ENCODE measurements around the gene TBC1D10B. TPM values are rescaled to one million over a fixed set of nuclear protein-coding genes. Genes with fewer than 3 reads are reported as not detected.
A peak's percentile ranks its signal among the peaks of the same experiment; 100 is the strongest.
"Not testable (repeated sequence)": the region's sequence is repeated elsewhere in the genome, so short reads cannot be mapped to it uniquely, and the experiment has no call there.

Gene TBC1D10B
- total and polyA plus RNA-seq, 5 experiments from 2014 or later: 6.6 to 36.9 (median 10.5) TPM

- peak overlapping the region in 1 of 10 donors; percentile 7 for H3K27ac Mint-ChIP-seq
- not testable (repeated sequence) for DNase-seq, ATAC-seq, H3K4me3 Mint-ChIP-seq, H3K36me3 Mint-ChIP-seq, H3K9me3 Mint-ChIP-seq, H3K27me3 Mint-ChIP-seq
- peaks cover 8 to 36% (median 28%) of the 10 kb centered on the region in 4 donors for H3K4me1 Mint-ChIP-seq
- POLR2A ChIA-PET: interaction anchor here (0.6 kb wide), 1 partner anchor 54 kb away, joined by 3 read pairs; no protein-coding TSS in a partner anchor
Measured at GRCh38 chr16:30338715-30339114, 31.6 kb downstream of the TBC1D10B start.

- not testable (repeated sequence) for H3K27me3 Mint-ChIP-seq, ATAC-seq, H3K9me3 Mint-ChIP-seq, H3K27ac Mint-ChIP-seq, DNase-seq, H3K36me3 Mint-ChIP-seq
- POLR2A ChIA-PET: interaction anchor here (1.0 kb wide), 1 partner anchor 9 kb away, joined by 3 read pairs; no protein-coding TSS in a partner anchor
- Mint-ChIP-seq H3K4me1 (peaks cover 8 to 36% (median 30%) of the 10 kb centered on the region in 4 donors), H3K4me3 (peak overlapping the region in 3 of 10 donors; percentile 6 to 65 (median 47))
Measured at GRCh38 chr16:30337964-30338357, 32.3 kb downstream of the TBC1D10B start.

- H3K9me3 Mint-ChIP-seq: no peaks in the 10 kb centered on the region
- H3K4me1 Mint-ChIP-seq: peaks cover 7 to 46% (median 31%) of the 10 kb centered on the region in 4 donors
- peak in 3 of 10 donors; percentile 23 to 72 (median 45) for DNase-seq
- peak overlapping the region in 9 of 10 donors; percentile 66 to 95 (median 90) for H3K27ac Mint-ChIP-seq
- H3K4me3 Mint-ChIP-seq: peak overlapping the region; percentile 83 to 94 (median 86)
- peak in 1 of 2 donors; percentile 22 for ATAC-seq
- H3K36me3 Mint-ChIP-seq: peaks cover 0 to 2% (median 0%) of the 10 kb centered on the region in 3 donors
- POLR2A ChIA-PET: interaction anchor here (0.5 to 2.1 kb wide), 16 partner anchors 11 to 582 kb away, joined by 3 to 21 read pairs (median 4); partner anchors contain the start of genes CD2BP2, CORO1A, DCTPP1 and SEPTIN1
- no peaks in the 10 kb centered on the region for H3K27me3 Mint-ChIP-seq
Measured at GRCh38 chr16:30335598-30336474, 34.5 kb downstream of the TBC1D10B start.

- H3K27ac Mint-ChIP-seq: peak overlapping the region in 9 of 10 donors; percentile 66 to 95 (median 90)
- not testable (repeated sequence) for H3K9me3 Mint-ChIP-seq, H3K27me3 Mint-ChIP-seq, H3K36me3 Mint-ChIP-seq
- peak; percentile 73 to 97 (median 82) for DNase-seq
- peak overlapping the region; percentile 83 to 94 (median 86) for H3K4me3 Mint-ChIP-seq
- ATAC-seq: peak; percentile 74 to 77
- POLR2A ChIA-PET: interaction anchor here (0.6 to 2.1 kb wide), 16 partner anchors 12 to 269 kb away, joined by 3 to 21 read pairs (median 4); partner anchors contain the start of genes CD2BP2, CORO1A, DCTPP1 and SEPTIN1
- H3K4me1 Mint-ChIP-seq: peaks cover 4 to 47% (median 28%) of the 10 kb centered on the region in 4 donors
Measured at GRCh38 chr16:30335028-30335597, 35.2 kb downstream of the TBC1D10B start.

- H3K4me1 Mint-ChIP-seq: peaks cover 4 to 44% (median 25%) of the 10 kb centered on the region in 4 donors
- ATAC-seq (peak; percentile 88 to 90), DNase-seq (peak; percentile 76 to 90 (median 83))
- H3K4me3 Mint-ChIP-seq: peak overlapping the region; percentile 87 to 98 (median 94)
- not testable (repeated sequence) for H3K9me3 Mint-ChIP-seq, H3K36me3 Mint-ChIP-seq, H3K27me3 Mint-ChIP-seq
- H3K27ac Mint-ChIP-seq: peak overlapping the region in 9 of 10 donors; percentile 66 to 96 (median 90)
- POLR2A ChIA-PET: interaction anchor here (0.6 to 2.1 kb wide), 8 partner anchors 20 to 184 kb away, joined by 3 to 21 read pairs (median 6); partner anchors contain the start of genes CD2BP2 and ZNF771
Measured at GRCh38 chr16:30334473-30334989, 35.8 kb downstream of the TBC1D10B start.

- POLR2A ChIA-PET, H3K4me3 Mint-ChIP-seq, H3K27me3 Mint-ChIP-seq, DNase-seq, ATAC-seq, H3K9me3 Mint-ChIP-seq: not testable (repeated sequence)
- Mint-ChIP-seq H3K36me3 (peaks cover 0 to 12% (median 0%) of the 10 kb centered on the region in 3 donors), H3K27ac (peak overlapping the region in 4 of 10 donors; percentile 40 to 83 (median 64)), H3K4me1 (peaks cover 6 to 39% (median 27%) of the 10 kb centered on the region in 4 donors)
Measured at GRCh38 chr16:30324220-30324619, 46.1 kb downstream of the TBC1D10B start.

GRCh38 chr16:30318647-30319046, 51.6 kb downstream of the TBC1D10B start:
- not testable (repeated sequence) for H3K27me3 Mint-ChIP-seq, DNase-seq, H3K4me3 Mint-ChIP-seq, H3K9me3 Mint-ChIP-seq
- Mint-ChIP-seq H3K4me1 (peaks cover 8 to 32% (median 19%) of the 10 kb centered on the region in 4 donors), H3K27ac (peak overlapping the region in 1 of 10 donors; percentile 41), H3K36me3 (peaks cover 0 to 14% (median 0%) of the 10 kb centered on the region in 3 donors)
- peak; percentile 53 to 65 for ATAC-seq
- POLR2A ChIA-PET: interaction anchor here (0.6 kb wide), 1 partner anchor 408 kb away, joined by 4 read pairs; no protein-coding TSS in a partner anchor

GRCh38 chr16:30310937-30311336, 59.4 kb downstream of the TBC1D10B start:
- H3K4me3 Mint-ChIP-seq, DNase-seq, H3K27me3 Mint-ChIP-seq, H3K27ac Mint-ChIP-seq, POLR2A ChIA-PET, H3K9me3 Mint-ChIP-seq, ATAC-seq, H3K36me3 Mint-ChIP-seq: not testable (repeated sequence)
- peaks cover 20 to 31% (median 28%) of the 10 kb centered on the region in 4 donors for H3K4me1 Mint-ChIP-seq

- DNase-seq, H3K36me3 Mint-ChIP-seq, ATAC-seq, POLR2A ChIA-PET, H3K27me3 Mint-ChIP-seq, H3K9me3 Mint-ChIP-seq: not testable (repeated sequence)
- peak overlapping the region in 1 of 10 donors; percentile 3 for H3K4me3 Mint-ChIP-seq
- peaks cover 13 to 24% (median 22%) of the 10 kb centered on the region in 4 donors for H3K4me1 Mint-ChIP-seq
- peak overlapping the region in 4 of 10 donors; percentile 31 to 75 (median 50) for H3K27ac Mint-ChIP-seq
Measured at GRCh38 chr16:30309255-30309654, 61.0 kb downstream of the TBC1D10B start.

Other genes with a start within 250 kb of the TBC1D10B start
- gene MAPK3, start 247.3 kb downstream of the TBC1D10B start, total RNA-seq: 10 to 100 TPM; 61.8 to 64.7 TPM
- gene MAPK3, start 247.3 kb downstream of the TBC1D10B start, polyA plus RNA-seq: 1 to 10 TPM; 6.7 to 7.8 (median 7.8) TPM
- gene CORO1A, start 186.9 kb downstream of the TBC1D10B start, total RNA-seq: 100 to 1,000 TPM; 881 to 897 TPM
- 1,000 to 10,000 TPM; 1,262 to 1,424 (median 1,364) TPM for gene CORO1A, start 186.9 kb downstream of the TBC1D10B start, polyA plus RNA-seq
- 10 to 100 TPM; 66.6 to 73.1 TPM for gene BOLA2B, start 176.8 kb downstream of the TBC1D10B start, total RNA-seq
- 100 to 1,000 TPM; 225 to 251 (median 237) TPM for gene BOLA2B, start 176.8 kb downstream of the TBC1D10B start, polyA plus RNA-seq
- 10 to 100 TPM; 32.5 to 47.1 TPM for gene SLX1A, start 176.6 kb downstream of the TBC1D10B start, total RNA-seq
- gene SLX1A, start 176.6 kb downstream of the TBC1D10B start, polyA plus RNA-seq: 10 to 100 TPM; 35.6 to 60.2 (median 44.2) TPM
- 10 to 100 TPM; 26.9 to 29.4 TPM for gene SULT1A3, start 171.2 kb downstream of the TBC1D10B start, total RNA-seq
- gene SULT1A3, start 171.2 kb downstream of the TBC1D10B start, polyA plus RNA-seq: 1 to 10 TPM in 1 of 3 donors, under 1 TPM in 1, not detected in 1; 0.47 to 1.3 TPM
- gene NPIPB13, start 122.0 kb downstream of the TBC1D10B start, total RNA-seq: 10 to 100 TPM; 30.8 to 40.8 TPM
- under 1 TPM; 0.22 to 0.59 (median 0.40) TPM for gene NPIPB13, start 122.0 kb downstream of the TBC1D10B start, polyA plus RNA-seq
- gene CD2BP2, start 15.2 kb downstream of the TBC1D10B start, total RNA-seq: 10 to 100 TPM; 62.9 to 66.8 TPM
- gene CD2BP2, start 15.2 kb downstream of the TBC1D10B start, polyA plus RNA-seq: 10 to 100 TPM; 20.6 to 21.9 (median 21.7) TPM
- 1 to 10 TPM in 1 of 2 experiments, not detected in 1; 1.9 TPM for gene MYL11, start 4.3 kb upstream of the TBC1D10B start, total RNA-seq
- 1 to 10 TPM in 2 of 3 donors, not detected in 1; 1.1 to 4.2 TPM for gene MYL11, start 4.3 kb upstream of the TBC1D10B start, polyA plus RNA-seq
- gene SEPTIN1, start 12.1 kb upstream of the TBC1D10B start, total RNA-seq: 100 to 1,000 TPM; 216 to 222 TPM
- gene SEPTIN1, start 12.1 kb upstream of the TBC1D10B start, polyA plus RNA-seq: 100 to 1,000 TPM; 178 to 249 (median 242) TPM
- gene ZNF48, start 24.9 kb upstream of the TBC1D10B start, total RNA-seq: 10 to 100 TPM; 12.7 to 14.3 TPM
- gene ZNF48, start 24.9 kb upstream of the TBC1D10B start, polyA plus RNA-seq: 10 to 100 TPM in 1 of 3 donors, 1 to 10 TPM in 2; 6.1 to 11.7 (median 7.5) TPM
- gene ZNF771, start 37.1 kb upstream of the TBC1D10B start, total RNA-seq: 1 to 10 TPM; 5.5 to 7.6 TPM
- gene ZNF771, start 37.1 kb upstream of the TBC1D10B start, polyA plus RNA-seq: 1 to 10 TPM; 2.1 to 6.7 (median 3.8) TPM
- 10 to 100 TPM; 15.2 to 16.7 TPM for gene DCTPP1, start 59.5 kb upstream of the TBC1D10B start, total RNA-seq
- gene DCTPP1, start 59.5 kb upstream of the TBC1D10B start, polyA plus RNA-seq: 10 to 100 TPM; 63.0 to 79.6 (median 64.0) TPM
- gene SEPHS2, start 75.4 kb upstream of the TBC1D10B start, total RNA-seq: 10 to 100 TPM; 52.3 to 55.1 TPM
- gene SEPHS2, start 75.4 kb upstream of the TBC1D10B start, polyA plus RNA-seq: 10 to 100 TPM; 45.5 to 60.7 (median 55.0) TPM
- gene ITGAL, start 102.2 kb upstream of the TBC1D10B start, total RNA-seq: 100 to 1,000 TPM; 334 to 339 TPM
- 100 to 1,000 TPM; 121 to 157 (median 124) TPM for gene ITGAL, start 102.2 kb upstream of the TBC1D10B start, polyA plus RNA-seq
- 1 to 10 TPM; 8.3 to 8.5 TPM for gene ZNF768, start 156.1 kb upstream of the TBC1D10B start, total RNA-seq
- gene ZNF768, start 156.1 kb upstream of the TBC1D10B start, polyA plus RNA-seq: 1 to 10 TPM; 1.1 to 2.1 (median 1.5) TPM
- 10 to 100 TPM; 21.8 to 21.9 TPM for gene ZNF747, start 164.4 kb upstream of the TBC1D10B start, total RNA-seq
- 10 to 100 TPM in 2 of 3 donors, 1 to 10 TPM in 1; 9.5 to 12.0 (median 11.4) TPM for gene ZNF747, start 164.4 kb upstream of the TBC1D10B start, polyA plus RNA-seq
- gene ZNF764, start 187.9 kb upstream of the TBC1D10B start, total RNA-seq: 10 to 100 TPM; 18.8 to 19.3 TPM
- 1 to 10 TPM; 3.6 to 6.5 (median 4.0) TPM for gene ZNF764, start 187.9 kb upstream of the TBC1D10B start, polyA plus RNA-seq
- gene ZNF688, start 201.2 kb upstream of the TBC1D10B start, total RNA-seq: 10 to 100 TPM; 19.9 to 21.2 TPM
- 10 to 100 TPM; 21.2 to 22.0 (median 21.7) TPM for gene ZNF688, start 201.2 kb upstream of the TBC1D10B start, polyA plus RNA-seq
- 10 to 100 TPM; 22.8 to 23.3 TPM for gene ZNF785, start 215.2 kb upstream of the TBC1D10B start, total RNA-seq
- 1 to 10 TPM; 1.6 to 3.5 (median 3.4) TPM for gene ZNF785, start 215.2 kb upstream of the TBC1D10B start, polyA plus RNA-seq
- 10 to 100 TPM; 10.8 to 13.7 TPM for gene ZNF689, start 239.9 kb upstream of the TBC1D10B start, total RNA-seq
- gene ZNF689, start 239.9 kb upstream of the TBC1D10B start, polyA plus RNA-seq: 10 to 100 TPM in 2 of 3 donors, 1 to 10 TPM in 1; 7.7 to 12.5 (median 11.0) TPM

Data from naive thymus-derived CD8-positive, alpha-beta T cell (primary cell).